Kidney glomerular epithelial cell (primary cell): Measurements from ENCODE around the gene PKDCC.
A peak's percentile ranks its signal among the peaks of the same experiment; 100 is the strongest.

Experiments
- DNase-seq: peaks from one replicate; lab custom pipeline; 2025; lab: John Stamatoyannopoulos, UW

PKDCC gene

DNA sequence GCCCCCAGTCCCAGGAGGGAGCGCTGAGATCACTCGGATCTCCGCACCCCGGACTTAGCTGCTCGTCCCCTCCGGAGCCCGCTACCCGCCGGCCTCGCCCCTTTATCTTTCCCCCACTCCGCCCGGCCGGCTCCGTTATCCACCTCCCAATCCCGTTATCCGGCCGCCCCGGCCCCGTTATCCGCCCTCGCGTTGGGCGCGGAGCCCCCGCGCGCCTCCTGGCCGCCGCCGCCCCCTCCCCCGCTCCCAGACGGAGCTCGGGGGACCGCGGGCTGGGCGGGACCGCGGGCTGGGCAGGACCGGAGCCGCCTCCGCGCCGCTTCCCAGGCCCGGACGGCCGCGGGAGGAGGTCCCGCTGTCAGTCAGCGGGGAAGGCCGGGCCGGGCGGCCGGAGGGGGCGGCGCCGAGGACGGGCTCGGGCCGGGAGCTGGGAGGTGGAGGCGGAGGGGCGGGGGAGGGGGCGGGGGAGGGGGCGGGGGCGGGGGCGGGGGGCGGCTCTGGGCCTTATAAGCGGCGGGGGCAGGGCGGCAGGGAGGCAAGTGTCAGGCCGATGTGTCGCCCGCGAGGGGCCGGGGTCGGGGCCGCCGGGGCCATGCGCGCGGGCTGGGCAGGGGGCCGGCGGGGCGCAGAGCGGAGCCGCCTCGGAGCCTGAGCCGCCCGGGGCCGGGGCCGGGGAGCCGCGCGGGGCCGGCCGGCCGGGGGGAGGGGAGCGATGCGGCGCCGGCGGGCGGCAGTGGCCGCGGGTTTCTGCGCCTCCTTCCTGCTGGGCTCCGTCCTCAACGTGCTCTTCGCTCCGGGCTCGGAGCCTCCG, at the start of gene PKDCC:
Gene PKDCC, plus strand, starts transcription at position 534 of the 811 bp plus-strand sequence. Its CDS starts 179 bp downstream, at position 713.
- peak; percentile 45 for DNase-seq

DNA sequence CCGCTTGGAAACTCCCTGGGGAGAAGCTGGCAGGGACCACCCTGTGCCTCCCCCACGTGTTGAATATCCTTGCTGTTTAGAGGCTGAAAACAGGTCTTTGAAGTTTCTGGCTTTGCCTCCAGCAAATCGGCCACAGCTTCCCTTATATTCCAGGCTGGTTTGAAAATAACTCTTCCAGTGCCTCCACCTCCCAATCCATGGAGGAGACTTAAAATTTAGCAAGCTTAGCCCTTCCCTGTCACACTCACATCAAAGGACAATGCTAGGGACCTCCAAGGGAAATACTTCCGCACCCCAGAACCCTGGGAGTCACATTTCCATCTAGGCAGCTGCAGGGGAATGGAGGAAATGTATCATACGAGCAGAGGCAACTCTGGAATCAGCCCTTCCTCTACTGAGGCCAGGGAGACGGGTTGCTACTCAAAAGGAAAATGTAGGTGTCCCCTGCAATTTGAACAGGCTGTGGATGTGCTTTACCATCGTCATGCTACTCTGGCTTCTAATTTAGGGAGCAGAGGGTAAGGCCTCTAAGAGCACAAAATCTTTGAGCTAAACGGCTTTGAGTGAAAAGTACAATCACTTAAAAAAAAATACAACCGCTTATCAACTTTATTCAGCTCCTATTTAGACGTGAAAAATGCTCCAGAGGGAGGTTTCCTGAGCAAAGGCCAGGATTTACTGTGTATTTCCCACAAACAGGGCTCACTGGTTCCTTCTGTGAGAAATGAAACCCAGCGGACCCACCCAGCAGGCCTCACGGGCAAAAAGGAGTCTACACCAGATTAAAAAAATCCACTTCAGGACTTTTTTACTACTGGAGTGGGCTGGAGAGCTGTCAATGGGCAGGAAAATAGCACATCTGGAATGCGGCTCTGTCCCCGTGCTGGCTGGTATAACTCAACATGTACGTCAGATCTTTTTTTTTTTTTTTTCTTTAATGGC, 49.4 kb upstream of the PKDCC start:
- DNase-seq: no peak

GRCh38 chr2:41999128-41999480, 48.7 kb upstream of the PKDCC start:
- no peak for DNase-seq

DNA sequence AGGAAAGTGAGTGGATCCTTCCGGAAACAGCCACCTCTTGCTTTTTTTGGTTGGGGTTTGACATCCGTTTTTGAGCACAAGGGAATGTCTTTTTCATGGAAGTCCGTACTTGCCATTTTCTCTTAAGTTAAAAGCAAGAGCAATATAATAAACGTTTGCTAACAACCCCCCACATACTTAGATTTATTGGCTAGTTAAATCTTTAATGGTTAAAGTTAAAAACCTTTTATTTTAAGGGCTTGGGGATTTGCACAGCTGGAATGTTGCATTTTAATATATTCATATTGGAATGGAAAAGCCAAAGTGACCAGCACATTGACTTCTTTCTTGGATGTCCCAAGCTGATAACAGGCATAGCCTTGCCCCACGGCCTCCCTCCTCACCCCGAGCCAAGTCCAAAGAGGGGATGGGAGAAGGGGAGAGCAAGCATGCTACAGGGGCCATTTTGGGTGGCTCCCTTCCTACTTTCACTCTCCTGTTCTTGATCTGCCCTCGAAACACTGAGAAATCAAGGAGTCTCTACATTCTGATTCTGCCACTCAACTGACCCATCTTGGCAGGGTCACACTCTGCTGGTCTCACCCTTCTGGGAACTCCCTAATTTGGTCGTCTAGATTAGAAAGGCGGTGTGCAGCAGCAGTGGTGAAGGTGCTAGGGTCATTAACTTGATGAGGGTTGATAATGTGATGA, 48.1 kb upstream of the PKDCC start:
- DNase-seq: no peak

DNA sequence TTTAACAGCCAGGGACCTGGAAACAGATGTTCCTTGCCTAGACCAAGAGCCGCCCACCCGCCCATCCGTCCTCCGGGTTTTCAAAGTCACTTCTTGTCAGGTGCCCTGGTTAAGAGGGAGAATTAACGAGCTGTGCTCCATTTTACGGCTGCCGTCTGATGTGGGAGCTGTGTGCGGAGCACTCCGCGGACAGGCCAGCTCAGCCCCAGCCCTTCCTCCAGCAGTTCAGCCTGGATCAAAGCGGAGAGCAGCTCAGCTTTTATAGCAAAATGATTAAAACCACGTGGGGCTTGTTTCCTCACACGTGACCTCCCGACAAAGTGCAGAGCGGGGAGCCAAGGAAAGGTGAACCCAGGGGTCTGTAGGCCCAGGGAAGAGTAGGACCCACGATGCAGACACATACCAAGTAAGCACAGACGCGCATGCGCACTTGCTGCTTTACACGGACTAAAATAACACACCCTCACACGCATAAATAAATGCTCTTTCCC, 46.1 kb upstream of the PKDCC start:
- no peak for DNase-seq

DNA sequence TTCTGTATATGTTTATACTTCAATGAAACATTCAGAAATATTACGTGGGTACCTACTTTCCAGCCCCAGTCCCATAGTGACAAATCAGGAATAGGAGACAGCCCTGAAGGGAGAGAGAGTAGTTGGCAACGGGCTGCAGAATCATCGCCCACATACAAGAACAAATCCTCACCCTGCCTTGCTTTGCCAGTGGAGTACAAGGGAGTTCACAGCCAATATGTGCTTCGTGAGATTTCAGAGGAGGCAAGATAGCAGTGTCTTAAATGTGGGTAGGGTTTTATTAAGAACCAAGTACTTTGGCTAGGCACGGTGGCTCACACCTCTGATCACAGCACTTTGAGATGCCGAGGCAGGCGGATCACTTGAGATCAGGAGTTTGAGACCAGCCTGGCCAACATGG, 40.3 kb upstream of the PKDCC start:
- no peak for DNase-seq

DNA sequence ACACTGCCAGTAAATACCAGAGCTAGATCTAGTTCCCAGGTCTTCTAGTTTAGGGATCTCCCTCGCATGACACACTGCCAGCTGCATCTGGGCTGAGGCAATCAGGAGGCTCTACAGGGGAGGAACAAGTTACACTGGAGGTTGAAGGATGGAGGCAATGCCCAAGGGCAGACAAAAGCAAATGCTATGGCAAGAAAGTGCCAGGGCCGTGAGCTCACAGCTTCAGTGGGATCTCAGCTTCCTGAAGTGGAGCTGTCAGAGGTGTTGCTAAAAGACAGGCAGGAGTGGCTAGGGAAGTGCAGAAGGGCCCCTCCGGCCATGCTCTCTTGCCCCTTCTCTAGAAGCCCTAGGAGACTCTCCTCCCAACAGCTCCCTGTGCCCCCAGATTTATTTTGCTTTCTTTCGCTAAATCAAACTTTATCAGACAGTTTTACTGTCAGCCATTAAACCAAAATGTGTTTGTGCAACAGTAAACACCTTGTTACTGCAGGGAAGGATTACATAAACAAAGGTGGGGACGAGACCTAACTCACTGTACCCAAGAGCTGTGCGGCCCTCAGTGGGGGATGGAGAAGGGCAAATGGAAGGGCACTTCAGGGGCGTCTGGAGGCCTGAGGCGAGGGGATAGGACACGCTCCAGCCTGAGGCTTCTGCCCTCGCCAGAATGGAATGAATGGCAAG, 39.4 kb upstream of the PKDCC start:
- no peak for DNase-seq

DNA sequence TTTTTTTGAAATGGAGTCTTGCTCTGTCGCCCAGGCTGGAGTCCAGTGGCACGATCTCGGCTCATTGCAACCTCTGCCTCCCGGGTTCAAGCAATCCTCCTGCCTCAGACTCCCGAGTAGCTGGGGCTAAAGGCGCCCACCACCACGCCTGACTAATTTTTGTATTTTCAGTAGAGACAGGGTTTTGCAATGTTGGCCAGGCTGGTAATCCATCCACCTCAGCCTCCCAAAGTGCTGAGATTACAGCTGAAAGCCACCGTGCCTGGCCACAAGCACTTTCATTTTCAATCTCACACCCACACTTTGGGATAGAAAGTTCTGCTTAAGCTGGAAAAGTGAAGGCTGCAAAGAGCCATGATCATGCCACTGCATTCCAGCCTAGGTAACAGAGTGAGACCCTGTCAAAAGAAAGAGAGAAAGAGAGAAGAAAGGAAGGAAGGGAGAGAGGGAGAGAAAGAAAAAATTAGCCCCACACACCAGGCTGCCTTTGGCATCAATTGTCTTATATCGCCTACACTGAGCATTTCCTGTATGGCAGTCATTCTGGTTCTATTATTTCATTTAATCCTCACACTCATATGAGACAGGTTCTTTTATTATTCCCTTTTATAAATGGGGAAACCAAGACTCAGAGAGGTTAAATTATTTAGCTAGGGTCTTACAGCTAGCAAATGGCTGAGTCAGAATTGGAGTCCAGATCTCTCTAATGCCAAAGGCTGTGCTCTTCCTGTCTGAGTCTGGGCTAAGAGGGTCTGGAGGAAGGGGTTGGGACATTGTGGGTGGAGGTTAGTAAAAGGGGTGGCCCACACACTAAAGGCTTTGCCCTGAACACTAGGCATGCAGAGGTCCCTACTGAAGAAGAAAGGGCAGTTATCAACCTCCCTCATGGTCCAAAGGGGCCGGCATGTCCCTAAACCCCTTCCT, 37.9 kb upstream of the PKDCC start:
- no peak for DNase-seq

- peak; percentile 60 for DNase-seq
Measured at GRCh38 chr2:42010743-42011298, 37.0 kb upstream of the PKDCC start.

DNA sequence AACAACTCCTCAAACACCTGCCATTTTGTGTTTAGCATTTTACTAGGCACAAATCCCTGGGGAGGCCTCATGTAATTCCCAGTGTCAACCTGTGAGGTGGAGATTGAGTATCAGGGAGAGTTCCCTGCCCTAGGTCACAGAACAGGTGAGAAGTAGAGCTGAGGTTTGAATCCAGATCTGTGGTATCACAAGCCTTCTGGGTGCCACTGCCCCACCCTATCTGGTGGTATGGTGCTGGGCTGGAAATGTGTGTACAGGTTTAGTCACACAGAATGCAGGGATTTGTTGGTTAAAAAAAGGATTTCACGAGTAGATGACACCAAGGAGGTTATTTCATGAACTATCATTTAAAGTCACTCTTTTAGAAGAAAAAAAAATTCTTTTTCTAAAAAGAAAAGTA, 35.7 kb upstream of the PKDCC start:
- DNase-seq: no peak

- no peak for DNase-seq
Measured at GRCh38 chr2:42012651-42013050, 35.2 kb upstream of the PKDCC start.

DNA sequence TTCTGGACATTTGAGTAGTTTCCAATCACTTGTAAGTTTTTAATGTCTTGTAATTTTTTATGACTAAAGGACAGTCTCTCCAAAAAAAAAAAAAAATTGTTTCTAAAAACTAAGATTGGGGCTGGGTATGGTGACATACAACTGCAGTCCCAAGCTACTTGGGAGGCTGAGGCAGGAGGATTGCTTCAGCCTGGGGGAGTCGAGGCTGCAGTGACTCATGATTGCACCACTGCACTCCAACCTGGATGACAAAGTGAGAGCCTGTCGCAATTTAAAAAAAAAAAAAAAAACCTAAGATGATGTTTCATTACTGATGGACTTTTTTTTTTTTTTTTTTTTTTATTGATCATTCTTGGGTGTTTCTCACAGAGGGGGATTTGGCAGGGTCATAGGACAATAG, 34.4 kb upstream of the PKDCC start:
- no peak for DNase-seq

GRCh38 chr2:42021464-42021863, 26.4 kb upstream of the PKDCC start:
- DNase-seq: no peak

- DNase-seq: peak; percentile 63
Measured at GRCh38 chr2:42025151-42025582, 22.7 kb upstream of the PKDCC start.

DNA sequence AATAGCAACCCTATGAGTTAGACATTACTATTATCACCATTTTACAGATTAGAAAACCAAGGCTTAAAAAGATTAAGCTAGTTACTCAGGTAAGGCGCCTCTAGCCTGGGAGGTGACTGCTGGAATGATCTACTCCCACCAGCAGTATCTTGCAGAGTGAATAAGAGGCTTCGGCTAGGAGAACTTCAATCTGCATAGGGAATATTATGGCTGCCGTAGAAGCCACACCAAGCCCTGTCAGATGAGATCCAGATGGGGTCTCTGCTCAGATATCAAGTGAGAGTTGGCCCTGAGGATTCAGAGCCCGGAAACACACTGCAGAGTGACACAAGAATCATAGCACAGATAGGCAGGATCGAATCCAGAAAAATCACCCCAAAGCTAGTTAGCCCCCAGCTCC, 21.5 kb upstream of the PKDCC start:
- no peak for DNase-seq

DNA sequence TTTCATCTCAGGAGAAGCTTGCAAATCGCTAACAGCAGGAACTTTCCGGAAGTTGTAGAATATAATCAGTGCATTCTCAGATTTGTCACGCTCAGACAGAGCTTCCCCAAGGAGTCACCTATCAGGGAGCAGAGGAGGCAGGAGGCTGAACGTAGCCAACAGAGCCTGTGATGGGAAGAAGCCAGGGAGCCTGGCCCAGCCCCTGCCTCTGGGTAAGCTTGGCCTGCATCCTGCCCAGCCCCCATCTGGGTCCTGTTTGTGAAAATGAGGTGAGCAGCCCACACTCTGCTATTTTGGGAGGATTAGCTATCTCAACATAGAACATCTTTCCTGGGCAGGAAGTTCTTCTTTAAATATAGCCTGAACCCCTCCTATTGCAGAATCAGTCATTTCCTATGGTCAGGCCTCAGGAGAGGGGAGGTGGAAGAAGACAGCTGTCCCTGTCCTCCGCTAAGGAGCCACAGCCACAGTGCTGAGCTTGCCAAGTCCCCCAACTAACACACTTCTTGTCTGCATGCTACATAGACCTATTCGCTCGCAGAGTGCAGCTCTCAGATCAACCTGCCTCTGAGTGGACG, 19.2 kb upstream of the PKDCC start:
- DNase-seq: no peak

- no peak for DNase-seq
Measured at GRCh38 chr2:42029171-42029570, 18.6 kb upstream of the PKDCC start.

DNA sequence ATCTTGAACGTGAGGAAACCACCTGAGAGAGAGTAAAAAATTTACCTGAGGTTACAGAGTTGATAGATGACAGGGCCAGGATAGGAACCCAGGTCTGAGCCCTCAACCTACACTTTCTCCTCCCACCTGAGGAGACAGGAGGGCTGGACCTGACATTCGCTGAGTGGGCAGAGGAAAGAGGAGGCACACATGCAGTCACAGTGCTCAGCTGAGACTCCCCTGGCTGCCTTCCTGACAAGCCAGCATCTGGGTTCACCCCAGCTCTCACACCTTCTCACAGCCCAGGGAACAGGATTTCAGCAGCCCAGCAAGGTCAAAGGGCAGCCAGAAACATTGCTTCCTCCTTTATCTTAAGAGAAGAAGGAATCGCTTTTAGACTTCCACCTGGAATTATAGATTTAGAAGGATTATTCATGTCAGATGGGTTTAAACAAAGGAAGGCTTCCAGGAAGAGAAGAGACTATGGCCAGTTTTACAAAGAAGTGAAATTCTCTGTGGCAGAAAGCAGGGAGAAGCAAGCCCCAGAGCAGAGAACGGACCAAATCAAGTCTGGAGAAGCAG, 18.1 kb upstream of the PKDCC start:
- no peak for DNase-seq

DNA sequence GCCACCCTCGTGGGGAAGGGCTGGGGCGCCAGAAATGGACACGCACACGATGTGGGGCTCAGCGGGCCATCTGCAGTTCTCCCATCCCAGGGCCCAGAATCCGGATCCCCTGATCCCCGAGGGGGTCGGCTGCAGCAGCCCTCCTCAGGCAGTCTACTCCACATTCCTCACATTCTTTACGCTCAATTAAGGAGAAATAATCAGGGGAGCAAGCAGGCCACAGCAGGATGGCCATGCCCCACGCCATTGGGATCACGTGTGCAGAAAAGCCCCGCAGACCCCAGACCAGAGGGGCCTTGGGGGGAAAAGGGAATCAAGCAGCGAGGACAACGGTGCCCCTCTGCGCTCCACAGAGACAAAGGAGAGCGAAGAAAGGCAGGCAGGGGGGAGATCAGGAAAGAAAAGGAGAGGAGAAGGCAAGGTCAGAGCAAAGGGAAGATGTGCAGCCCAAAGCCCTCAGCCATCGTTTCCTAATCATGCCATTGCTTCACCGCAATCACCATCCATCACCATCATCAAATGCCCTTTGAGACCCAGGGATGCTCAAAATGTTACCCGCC, 17.5 kb upstream of the PKDCC start:
- DNase-seq: no peak
